ENCODE results near the gene ERVH48-1.

The ERVH48-1 gene

GRCh38 chr21:42892931-42893755 lies 32.3 kb downstream of the ERVH48-1 start, which contains the start of gene NDUFV3 (continued):
- TF ChIP-seq ZNF639 (tag by site-specific recombination; IDR thresholded peaks at IDR 0.05) (no peak), KLF9 (tag by site-specific recombination; IDR thresholded peaks at IDR 0.05; ENCODE audit: low read depth) (peak; percentile 69), GLI4 (tag by site-specific recombination; IDR thresholded peaks at IDR 0.05) (0 out of 2 replicates have a peak, but pooled peaks have one; percentile 46), ZNF518A (tag by site-specific recombination; conservative IDR thresholded peaks at IDR 0.05; ENCODE audit: low read depth) (no peak), TRIM28 (IDR thresholded peaks at IDR 0.05; ENCODE audit: borderline replicate concordance, low read length) (no peak), OVOL3 (tag by site-specific recombination; IDR thresholded peaks at IDR 0.05) (no peak), ZBTB10 (tag by site-specific recombination; IDR thresholded peaks at IDR 0.05) (peak; percentile 91), ZNF623 (tag by site-specific recombination; IDR thresholded peaks at IDR 0.05) (no peak), ZSCAN30 (tag by site-specific recombination; IDR thresholded peaks at IDR 0.05) (no peak; the same call in 1 of the 2 replicates), ZNF510 (tag by site-specific recombination; IDR thresholded peaks at IDR 0.05; ENCODE audit: insufficient replicate concordance) (no peak), ZNF843 (tag by site-specific recombination; IDR thresholded peaks at IDR 0.05) (no peak), PRDM4 (tag by site-specific recombination; IDR thresholded peaks at IDR 0.05) (no peak), YY1 (tag by site-specific recombination; IDR thresholded peaks at IDR 0.05) (peak; percentile 93), ATF2 (tag by site-specific recombination; IDR thresholded peaks at IDR 0.05; ENCODE audit: low read depth) (no peak), MZF1 (tag by site-specific recombination; IDR thresholded peaks at IDR 0.05; ENCODE audit: borderline replicate concordance) (no peak), ZIC2 (tag by site-specific recombination; IDR thresholded peaks at IDR 0.05) (peak; percentile 66), ZNF529 (tag by site-specific recombination; IDR thresholded peaks at IDR 0.05; ENCODE audit: insufficient replicate concordance) (no peak), SP7 (tag by site-specific recombination; IDR thresholded peaks at IDR 0.05) (0 out of 2 replicates have a peak, but pooled peaks have one; percentile 70), ZNF366 (tag by site-specific recombination; conservative IDR thresholded peaks at IDR 0.05) (no peak), GLIS2 (tag by site-specific recombination; IDR thresholded peaks at IDR 0.05) (peak; percentile 96; the same call in 1 of the 2 replicates), ZNF768 (tag by site-specific recombination; IDR thresholded peaks at IDR 0.05) (no peak; the same call in 1 of the 2 replicates), ZBTB6 (tag by site-specific recombination; IDR thresholded peaks at IDR 0.05) (no peak)

Measured in HEK293 (cell line).